ENCODE results near the gene CCNG1.
"Not testable (repeated sequence)": the region's sequence is repeated elsewhere in the genome, so short reads cannot be mapped to it uniquely, and the experiment has no call there.

The CCNG1 gene

DNA sequence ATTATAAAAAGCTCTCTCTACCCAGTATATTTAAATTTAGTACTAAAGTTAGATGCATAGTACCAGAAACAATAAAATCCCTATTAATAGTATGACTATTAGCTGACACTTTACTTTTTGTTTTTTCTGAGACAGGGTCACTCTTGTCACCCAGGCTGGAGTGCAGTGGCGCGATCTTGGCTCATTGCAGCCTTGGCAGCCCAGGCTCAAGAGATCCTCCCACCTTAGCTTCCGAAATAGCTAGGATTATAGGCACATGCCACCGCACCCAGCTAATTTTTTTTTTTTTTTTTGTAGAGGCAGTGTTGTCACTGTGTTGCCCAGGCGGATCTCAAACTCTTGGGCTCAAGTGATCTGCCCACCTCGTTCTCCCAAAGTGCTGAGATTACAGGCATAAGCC is 8.0 kb downstream of the CCNG1 start:
- DNase-seq = no peak

DNA sequence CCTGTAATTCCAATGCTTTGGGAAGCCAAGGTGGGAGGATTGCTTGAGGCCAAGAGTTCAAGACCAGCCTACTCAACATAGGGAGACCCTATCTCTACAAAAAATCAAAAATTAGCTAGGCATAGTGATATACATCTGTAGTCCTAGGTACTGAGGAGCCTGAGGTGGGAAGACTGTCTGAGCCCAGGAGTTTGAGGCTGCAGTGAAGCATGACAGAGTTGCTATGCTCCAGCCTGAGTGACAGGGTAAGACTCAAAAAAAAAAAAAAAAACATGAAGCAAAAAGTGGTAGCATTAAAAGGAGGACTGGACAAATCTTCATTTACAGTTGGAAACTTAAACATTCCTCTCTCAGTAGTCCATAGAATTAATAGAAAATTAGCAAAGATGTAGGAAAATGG is 9.8 kb downstream of the CCNG1 start:
- no peak for DNase-seq

DNA sequence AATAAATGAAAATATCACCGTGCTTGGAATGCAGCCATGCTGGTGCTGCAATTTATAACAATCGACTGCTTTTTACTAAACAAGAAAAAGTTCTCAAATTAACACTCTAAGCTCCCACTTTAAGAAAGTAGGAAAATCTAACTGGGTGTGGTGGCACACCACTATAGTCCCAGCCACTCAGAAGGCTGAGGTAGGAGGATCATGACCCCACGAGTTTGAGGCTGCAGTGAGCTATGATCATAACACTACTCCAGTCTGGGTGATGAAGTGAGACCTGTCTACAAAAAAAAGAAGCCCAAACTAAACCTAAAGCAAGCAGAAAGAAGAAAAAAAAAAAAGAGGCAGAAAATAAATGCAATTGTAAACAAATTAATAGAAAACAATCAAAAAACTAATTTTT is 10.5 kb downstream of the CCNG1 start:
- no peak for DNase-seq

DNA sequence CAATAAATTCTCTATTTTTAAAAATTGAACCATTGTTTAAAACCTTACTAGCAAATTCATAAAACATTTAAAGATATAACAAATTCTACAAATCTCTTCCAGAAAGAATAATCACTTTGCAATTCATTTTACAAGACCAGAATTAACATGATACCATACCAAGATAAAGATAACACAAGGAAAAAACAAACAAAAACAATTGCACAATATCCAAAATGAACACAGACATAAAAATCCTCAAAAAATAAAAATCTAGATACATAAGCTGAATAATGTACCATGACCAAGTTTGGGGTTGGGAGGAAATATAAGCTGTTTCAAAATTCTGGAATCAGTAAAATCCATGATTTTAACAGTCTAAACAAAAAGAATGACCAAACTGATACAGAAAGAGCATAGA is 11.1 kb downstream of the CCNG1 start:
- DNase-seq = no peak

DNA sequence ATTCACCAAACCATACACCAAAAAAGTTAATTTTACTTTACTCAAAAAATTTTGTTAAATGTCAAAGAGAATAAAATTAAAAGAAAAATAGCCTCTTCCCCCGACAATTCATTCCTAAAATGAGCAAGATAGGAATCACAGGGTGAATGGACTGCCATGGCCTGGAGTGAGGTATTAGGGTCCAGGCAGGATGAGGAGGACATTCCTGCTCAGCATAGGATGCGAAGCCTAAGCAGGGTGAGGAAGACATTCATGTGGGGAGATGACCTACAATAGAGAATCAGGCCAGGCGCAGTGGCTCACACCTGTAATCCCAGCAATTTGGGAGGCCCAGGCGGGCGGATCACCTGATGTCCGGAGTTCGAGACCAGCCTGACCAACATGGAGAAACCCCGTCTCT is 14.1 kb downstream of the CCNG1 start:
- no peak for DNase-seq

DNA sequence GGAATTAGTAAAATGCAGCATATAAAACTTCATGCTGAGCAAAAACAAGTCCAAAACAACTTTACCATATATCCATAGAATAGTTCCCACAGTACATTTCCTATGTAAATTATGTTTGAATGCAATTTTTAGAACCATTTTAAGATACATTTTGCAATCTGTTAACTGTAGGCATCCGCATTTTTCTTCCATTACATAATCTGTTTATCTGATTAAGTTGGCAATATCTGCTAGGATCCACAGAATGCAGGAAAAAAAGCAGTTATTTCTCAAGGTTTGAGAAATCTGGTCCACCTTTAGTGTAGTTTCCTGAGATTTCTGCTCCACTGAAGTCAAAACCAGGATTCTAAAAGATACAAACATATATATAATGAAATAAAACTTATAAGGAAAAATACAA is 16.3 kb downstream of the CCNG1 start:
- DNase-seq = no peak

DNA sequence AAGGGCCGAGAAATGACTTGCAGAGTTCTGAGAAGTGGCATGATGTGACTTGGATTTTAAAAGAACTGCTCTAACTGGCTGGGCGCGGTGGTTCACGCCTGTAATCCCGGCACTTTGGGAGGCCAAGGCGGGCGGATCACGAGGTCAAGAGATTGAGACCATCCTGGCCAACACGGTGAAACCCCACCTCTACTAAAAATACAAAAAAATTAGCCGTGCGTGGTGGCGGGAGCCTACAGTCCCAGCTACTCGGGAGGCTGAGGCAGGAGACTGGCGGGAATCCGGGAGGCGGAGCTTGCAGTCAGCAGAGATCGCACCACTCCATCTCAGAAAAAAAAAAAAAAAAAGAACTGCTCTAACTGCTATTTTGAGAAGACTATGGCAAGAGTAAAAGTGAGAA is 18.0 kb downstream of the CCNG1 start:
- DNase-seq = not testable (repeated sequence)

DNA sequence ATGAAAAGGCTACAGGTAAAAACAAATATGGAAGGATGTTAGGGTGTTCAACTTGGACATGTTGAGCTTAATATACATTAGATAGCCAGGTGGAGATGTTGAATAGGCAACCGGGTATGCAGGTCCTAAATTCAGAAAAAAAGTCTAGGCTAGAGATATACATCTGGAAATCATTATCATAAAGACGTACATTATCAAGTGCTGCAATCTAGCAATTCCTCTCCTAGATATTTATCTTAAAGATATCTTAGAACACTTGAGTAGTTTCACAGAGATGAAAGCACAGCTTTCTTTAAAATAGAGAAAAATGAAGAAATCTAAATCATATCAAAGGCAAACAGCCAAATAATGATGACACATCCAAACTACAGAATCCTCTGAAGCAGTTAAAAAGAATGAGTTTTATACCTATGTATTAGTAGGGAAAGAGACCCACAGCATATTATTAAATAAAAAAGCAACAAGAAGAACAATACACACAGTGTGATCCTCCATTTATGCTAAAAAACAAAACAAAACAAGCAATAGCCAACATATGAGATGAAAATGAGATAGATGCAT is 18.7 kb downstream of the CCNG1 start:
- no peak for DNase-seq

DNA sequence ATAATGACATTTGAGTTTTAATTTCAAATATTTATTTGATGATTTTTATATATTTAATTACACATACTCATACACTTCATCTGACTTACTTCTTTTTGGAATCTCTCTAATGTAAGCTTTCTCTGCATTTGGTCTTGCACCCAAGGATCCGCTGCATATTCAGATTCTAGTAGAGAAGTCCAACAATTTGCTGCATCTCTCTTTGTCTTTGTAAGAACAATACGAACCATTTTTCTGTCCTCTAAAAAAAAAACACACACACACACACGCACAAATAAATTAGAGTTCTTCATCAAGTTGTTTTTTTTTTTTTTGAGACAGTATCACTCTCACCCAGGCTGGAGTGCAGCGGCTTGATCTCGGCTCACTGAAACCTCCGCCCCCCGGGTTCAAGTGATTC is 19.4 kb downstream of the CCNG1 start:
- DNase-seq = no peak

DNA sequence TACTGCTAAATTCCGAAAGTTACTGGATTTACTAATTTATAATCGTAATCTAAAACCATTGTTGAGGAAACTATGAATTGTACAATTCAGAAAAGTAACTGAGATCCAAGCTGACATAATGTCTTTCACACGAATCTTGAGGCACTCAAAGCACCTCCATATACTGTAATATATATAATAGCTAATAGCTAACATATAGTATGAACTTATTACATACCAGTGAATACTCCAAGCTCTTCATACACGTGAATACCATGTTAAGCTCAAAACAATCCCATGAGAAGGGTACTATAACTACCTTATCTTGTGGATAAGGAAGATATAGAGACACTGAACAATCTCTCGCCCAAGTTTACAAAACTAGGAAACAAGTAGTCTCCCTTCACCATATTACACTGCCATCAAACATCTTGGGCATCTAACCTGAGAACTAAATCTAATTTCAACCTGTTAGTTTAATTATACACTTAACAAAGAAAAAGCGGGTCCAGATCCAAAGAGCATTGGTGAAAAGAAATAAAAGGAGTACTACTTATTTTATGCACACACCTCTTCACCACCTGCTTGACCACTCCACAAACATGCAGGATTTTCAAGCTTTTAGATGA is 21.5 kb downstream of the CCNG1 start:
- no peak for DNase-seq

DNA sequence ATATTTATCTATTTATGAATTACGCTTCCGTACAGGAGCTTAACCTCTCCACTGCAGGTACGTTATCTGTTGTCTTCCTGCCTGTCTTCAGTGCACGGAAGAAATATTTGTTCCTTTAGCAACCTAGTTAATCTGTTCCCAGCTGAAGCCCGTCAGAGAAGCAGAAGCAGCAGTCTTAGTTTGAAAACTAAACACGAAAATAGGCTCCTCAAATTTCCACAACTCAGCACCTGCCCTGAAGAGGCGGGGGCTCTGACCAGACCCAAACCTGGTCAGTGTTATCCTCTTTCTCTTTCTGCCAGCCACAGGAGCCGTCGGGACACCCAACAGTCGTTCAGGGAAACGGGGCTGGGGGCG is 22.0 kb downstream of the CCNG1 start:
- no peak for DNase-seq

DNA sequence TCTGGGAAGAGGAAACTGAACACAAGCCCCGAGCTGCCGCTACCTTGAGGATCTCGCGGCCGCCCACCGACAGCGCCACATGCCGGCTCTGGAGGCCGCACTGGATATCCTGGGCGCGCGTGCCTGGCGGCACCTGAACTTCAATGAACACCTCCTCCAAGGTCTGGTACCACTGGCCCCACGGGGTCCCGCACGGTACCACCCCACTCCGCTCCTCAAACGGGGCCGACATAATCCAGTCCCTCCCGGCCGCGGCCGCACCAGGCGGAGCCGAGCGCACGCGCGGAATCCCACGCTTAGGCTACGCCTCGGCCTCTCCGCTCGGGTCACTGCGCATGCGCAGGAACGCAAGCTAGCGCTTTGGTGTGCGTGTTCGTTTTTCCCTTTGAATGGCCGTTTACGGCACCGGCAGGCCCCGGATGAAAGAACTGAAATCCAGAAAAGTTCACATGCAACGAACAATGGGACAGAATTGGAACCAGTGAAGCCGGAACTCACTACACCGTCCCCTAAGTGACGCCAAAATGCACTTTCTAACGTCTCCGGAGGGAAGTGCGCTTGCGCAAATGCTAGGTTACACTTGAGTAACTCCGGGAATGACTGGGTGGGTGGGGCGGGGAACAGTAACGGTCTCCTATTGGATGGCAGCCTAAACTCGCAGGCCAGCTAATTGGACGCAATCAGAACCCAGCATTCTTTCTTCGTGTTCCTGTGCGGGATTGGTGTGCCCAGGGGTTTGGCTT is 22.6 kb downstream of the CCNG1 start, which contains the start of gene NUDCD2:
Gene NUDCD2, minus strand, starts transcription at position 284 of the 743 bp plus-strand sequence. Its CDS starts 52 bp downstream, at position 232.
- DNase-seq = peak; percentile 95

DNA sequence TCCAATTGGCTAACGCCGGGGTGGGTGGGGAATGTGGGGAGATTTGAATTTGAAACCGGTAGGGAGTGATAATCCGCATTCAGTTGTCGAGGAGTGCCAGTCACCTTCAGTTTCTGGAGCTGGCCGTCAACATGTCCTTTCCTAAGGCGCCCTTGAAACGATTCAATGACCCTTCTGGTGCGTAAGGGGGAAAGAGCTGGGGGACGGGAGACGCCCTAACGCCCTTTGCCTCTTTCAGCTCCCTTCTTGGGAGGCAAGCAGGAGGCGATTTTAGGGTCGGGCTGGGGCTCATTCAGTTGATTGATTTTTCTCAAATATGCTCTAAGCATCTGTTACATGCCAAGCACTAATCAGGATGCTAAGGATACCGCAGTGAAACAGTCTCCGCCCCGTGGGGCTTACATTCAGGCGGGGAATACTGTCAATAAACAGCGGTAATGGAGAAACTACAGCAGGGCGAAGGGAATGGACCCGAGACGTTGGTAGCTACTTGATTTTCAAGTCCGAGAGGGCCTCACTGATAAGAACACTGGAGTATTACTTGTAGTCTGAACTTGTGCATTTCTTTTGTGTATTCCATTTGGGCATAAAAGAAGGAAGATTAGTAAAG is 23.3 kb downstream of the CCNG1 start, which contains the start of gene HMMR:
Gene HMMR, plus strand, starts transcription at position 71 of the 610 bp plus-strand sequence. Its CDS starts 61 bp downstream, at position 132.
- DNase-seq = no peak

DNA sequence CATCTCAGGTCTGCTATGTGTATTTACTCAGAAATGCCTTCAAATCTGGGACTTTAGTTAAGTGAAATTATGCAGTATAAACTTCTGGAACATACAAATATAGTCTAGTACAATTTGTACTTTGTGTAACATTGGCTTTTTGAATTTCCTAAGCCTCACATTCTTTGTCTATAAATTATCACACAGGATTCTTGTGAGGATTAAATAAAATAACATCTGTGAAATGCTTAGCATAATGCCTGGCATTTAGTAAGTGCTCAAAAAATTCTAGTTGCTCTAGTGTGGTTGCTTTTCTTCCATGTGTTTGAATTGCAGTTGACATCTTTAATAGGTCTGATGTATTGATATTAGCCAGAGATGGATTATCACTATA is 25.7 kb downstream of the CCNG1 start:
- DNase-seq = no peak

DNA sequence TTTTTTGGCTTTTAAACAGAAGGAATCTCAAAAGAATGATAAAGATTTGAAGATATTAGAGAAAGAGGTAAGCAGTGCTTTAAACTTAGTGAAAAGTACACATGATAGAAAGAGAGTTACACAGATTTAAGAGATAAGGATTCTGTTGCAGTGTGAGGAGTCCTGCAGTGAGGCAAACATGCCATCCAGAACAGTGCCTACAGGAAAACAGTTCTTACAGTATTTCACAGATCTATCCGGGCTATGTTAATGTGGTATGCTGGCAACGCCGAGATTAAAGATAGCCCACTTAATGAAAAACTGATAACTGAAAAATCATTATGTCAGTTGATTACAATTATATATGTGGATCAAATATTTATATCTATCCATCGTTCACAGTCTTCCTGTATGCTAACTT is 30.3 kb downstream of the CCNG1 start:
- no peak for DNase-seq

DNA sequence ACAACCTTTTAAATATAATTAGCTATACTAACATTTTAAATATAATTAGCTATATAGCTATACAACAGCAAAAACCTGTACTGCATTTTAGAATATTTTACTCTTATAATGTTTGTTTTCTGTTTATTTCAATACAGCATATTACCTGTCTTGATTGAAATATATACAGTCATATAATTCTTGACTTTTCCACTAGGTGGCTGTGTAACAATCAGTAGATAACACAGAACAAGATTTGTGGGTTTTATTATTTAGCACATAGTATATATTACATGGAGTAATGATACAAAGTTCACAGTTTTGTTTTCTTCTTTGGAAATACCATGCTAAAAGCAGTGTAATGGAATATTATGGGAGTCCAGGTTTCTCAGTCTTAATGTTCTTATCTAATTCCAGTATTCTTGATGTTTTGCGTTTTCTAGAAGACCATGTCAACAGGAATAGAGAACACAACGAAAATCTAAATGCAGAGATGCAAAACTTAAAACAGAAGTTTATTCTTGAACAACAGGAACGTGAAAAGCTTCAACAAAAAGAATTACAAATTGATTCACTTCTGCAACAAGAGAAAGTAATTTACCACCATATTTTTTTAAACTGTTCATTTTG is 36.3 kb downstream of the CCNG1 start:
- DNase-seq = no peak

DNA sequence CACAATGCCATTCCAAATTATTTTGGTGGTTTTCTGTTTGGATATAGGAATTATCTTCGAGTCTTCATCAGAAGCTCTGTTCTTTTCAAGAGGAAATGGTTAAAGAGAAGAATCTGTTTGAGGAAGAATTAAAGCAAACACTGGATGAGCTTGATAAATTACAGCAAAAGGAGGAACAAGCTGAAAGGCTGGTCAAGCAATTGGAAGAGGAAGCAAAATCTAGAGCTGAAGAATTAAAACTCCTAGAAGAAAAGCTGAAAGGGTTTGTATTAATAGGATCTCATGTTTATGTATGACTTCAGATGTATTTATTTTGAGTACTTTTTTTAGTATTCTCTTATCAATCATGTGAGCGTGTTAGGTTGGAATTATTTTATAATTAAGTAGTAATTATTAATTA is 38.0 kb downstream of the CCNG1 start:
- no peak for DNase-seq

DNA sequence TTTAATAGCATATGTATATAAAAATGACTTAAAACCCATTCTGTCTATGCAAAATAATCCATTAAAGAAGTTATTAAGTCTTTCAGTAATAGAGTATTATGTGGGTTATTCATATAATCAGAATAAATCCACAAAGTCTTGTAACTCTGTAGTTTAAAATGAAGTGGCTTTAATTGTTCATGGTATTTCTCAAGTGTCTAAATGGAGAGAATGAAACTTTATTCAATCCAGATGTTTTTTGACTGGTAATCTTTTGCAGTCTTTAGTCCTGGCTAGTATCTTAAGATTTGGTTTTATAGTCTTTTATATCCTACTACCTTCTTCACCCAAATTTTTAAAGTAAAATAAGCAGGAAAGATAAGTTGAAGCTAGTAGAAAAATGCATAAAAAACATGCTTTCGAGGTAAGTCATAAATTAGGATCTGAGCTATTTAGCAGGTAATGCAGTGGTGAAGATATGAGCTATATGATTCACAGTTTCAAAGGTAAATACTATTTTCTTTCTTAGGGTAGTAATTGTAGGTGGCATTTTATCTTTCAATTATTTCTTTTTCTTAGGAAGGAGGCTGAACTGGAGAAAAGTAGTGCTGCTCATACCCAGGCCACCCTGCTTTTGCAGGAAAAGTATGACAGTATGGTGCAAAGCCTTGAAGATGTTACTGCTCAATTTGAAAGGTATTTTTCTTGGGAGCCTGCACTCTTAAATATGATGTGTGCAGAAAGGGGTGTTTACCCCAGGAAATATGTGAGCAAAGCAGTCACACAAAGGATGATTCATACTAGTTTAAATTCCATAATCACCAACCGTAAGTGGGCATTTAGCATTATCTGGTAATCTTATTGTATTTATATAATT is 41.0 kb downstream of the CCNG1 start:
- no peak for DNase-seq

DNA sequence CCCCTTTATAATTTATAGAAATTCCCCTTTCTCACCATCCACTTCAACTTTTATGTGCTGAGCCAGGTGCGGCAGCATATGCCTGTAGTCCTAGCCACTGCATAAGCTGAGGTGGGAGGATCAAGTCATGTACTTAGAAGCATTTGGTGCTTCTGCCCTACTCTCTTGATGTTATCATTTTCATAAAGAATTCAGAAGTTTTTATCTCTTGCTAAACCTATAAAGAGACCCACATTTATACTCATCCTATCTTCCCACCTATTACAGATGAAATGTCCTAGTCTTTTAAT is 41.5 kb downstream of the CCNG1 start:
- DNase-seq = no peak

DNA sequence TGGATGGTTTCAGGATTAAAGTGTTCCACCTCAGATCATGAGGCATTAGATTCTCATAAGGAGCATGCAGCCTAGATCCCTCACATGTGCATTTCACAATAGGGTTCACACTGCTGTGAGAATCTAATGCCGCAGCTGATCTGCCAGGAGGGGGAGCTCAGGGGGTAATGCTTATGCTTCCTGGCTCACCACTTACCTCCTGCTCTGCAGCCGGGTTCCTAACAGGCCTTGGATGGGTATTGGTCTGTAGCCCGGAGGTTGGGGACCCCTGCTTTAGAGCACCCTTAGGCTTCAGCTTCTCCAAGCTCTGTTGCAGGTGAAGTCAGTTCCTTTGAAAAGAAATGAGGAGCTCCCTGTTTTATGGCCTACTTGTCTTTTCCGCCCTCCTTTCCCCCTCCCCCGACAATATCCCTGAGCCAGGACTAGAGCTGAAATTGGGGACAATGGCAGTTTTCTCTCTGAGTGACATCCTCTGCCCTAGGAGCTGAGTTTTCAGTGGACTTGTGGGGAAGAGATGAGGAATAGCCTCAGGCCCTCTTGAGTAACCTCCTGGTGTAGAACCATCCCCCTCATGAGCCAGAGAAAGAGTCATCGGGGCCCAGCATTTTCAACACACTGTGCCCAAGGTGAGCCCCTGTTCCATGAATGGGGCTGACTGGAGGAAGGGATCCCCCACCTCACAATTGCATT is 51.8 kb downstream of the CCNG1 start:
- DNase-seq = no peak

DNA sequence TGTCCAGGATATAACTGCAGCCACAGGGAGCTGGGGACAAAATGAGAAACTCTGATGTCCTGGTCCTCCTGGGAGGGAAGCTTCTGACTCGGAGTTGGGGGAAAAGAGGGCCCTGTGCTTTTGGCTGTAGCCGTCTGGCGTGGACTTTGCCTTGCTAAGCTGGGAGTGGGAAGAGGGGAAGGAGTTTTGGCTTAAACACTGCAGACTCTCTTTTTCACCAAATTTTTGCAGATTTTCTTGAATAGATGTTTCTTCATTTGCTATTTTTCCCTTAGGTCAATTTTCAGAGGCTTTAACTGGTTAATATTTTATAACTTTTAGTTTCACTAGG is 52.3 kb downstream of the CCNG1 start:
- no peak for DNase-seq
